GM18861 (cell line): Measurements from ENCODE around the gene NFE2L1.
"Not testable (repeated sequence)": the region's sequence is repeated elsewhere in the genome, so short reads cannot be mapped to it uniquely, and the experiment has no call there.

Experiments
- ATAC-seq: cut with Tn5 transposase; IDR thresholded peaks from one replicate; pipeline ENCODE4 v1.9.1; 2021; ENCODE audit not compliant: unreplicated experiment

Gene NFE2L1

DNA sequence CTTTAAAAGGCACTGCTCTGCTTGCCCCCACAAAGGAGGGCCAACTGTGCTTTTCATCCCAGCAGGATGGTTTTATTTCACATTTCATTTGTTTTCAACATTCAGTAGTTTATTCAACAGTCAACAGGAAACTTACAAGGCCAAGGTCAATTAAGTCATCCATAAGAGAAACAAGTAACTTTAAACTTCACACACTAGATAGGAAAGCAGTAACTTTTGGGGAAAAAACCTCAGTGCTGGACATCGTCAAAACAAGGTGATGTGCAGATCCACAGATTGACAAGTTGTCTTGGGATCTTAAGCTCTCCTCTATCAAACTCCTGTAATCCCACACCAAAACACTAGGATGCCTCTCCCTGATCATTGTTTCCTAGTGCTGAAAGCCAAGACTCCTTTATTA is 18.5 kb downstream of the NFE2L1 start:
- no peak for ATAC-seq

DNA sequence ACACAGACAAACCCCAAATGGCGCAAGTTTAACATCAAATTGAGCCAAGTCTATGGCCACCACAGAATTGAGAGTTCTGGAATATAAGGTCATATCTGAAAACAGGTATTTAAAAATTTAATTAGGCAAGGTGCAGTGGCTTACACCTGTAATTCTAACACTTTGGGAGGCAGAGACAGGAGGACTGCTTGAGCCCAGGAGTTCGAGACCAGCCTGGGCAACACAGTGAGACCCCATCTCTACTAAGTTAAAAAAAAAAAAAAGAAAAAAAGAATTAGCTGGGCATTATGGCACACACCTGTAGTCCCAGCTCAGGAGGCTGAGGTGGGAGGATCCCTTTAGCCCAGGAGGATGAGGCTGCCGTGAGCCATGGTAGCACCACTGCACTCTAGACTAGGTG is 19.1 kb downstream of the NFE2L1 start:
- ATAC-seq = no peak

DNA sequence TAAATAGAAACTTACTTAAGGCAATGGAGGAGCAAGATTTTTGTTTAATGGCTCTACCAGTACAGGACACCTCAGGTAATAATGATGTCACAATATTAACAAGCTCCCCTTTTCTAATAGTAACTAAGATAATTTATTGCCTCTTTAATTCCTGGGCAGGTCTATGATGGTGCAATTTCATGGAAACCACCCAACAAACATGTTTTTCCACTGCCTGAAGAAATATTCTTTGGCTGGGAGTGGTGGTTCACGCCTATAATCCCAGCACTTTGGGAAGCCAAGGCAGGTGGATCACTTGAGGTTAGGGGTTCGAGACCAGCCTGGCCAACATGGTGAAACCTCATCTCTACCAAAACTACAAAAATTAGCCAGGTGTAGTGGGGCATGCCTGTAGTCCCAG is 19.6 kb downstream of the NFE2L1 start:
- not testable (repeated sequence) for ATAC-seq

DNA sequence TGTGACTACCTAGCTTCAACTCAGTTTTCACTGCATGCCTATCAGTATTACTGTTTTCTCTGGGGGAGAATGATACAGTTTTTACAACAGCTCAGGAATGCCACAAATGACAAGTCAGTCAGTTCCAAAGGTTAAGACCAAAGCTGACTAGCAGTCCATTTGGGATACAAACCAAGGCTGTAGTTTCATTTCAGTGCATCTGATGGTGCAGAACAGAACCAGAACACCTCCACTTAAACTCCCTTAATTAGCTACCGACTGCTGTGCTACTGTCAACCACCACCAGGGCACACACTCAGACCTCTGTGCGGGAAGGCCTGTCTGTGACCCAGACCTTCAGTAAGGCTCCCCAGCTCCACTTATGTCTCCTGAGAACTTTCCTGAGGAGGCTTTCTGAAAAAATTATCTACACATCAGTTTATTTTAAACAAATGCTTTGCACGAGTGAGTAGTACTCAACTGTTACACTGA is 20.4 kb downstream of the NFE2L1 start:
- no peak for ATAC-seq

DNA sequence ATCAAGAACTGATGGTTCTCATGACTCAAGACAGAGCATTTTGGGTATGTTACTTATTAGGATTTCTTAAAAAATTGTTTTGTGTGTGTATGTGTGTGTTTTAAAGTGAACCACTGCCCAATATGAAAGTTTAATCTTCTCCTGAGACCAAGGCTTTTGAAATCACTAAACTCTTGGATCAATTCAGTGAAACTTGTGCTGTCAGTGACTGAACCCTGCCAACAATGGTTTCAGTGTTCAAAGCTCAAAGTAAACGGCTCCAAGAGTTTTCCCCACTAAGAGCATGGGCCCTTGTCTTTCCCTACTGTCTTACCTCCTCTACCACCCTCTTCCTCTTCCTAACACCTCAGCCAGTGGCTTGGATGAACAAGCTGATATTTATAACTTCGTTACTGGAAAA is 22.0 kb downstream of the NFE2L1 start:
- no peak for ATAC-seq

- ATAC-seq = no peak
Observed at GRCh38 chr17:48071654-48072053, 23.5 kb downstream of the NFE2L1 start.

DNA sequence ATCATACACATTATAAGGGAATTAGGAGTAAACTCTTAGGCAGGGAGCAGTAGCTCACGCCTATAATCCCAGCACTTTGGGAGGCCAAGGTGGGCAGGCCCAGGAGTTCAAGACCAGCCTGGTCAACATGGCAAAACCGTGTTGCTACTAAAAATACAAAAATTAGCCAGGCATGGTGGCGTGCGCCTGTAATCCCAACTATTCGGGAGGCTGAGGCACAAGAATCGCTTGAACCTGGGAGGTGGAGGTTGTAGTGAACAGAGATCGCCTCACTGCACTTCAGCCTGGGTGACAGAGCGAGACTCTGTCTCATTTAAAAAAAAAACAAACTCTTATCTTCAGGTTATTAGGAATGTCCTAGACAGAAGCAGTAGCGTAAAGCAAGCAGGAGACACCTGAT is 24.7 kb downstream of the NFE2L1 start:
- ATAC-seq = not testable (repeated sequence)

- not testable (repeated sequence) for ATAC-seq
Observed at GRCh38 chr17:48073566-48074094, 25.5 kb downstream of the NFE2L1 start.

DNA sequence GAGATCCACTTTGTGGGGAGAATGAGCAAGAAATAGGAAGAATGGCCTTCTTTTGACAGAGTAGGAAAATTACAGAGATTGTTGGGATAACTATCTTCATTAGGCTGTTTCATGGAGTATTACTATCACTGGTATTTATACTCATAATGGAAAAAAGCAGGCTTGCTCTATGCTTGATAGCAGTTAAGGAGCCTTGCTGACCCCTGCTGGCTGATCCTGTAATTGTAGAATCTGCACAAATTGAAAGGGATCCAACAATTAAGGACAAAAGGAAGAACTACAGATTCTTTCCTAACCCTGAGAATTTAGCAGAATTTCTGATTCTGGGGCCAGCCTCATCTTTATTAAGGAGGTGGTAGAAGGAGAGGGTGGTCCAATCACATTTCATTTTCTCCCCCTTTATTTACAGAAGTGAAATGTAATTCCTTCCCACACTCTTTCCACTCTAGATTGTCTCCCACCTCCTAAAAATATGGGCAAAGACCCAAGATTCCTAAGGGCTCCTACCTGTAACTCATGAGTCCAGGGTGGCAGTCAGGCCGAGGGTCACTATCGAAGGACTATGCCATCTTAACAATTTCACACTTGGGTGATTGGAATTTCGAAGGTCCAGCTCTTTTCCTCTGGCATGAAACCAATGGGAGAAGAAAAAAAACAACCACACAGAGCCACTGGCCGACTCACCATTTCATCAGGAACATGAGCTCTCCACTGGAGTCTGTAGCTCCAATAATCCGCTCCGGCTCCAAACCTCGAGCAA is 26.3 kb downstream of the NFE2L1 start:
- no peak for ATAC-seq

DNA sequence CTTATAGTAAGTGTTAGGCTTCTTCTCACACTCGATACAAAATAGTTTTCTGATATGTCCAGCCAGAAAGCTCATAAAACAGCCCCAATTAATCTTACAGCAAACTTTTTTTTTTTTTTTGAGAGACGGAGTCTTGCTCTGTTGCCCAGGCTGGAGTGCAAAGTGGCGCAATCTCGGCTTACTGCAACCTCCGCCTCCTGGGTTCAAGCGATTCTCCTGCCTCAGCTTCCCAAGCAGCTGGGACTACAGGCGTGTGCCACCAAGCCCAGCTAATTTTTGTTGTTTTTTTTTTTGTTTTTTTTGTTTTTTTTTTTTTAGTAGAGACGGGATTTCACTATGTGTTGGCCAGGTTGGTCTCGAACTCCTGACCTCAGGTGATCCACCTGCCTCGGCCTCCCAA is 29.0 kb downstream of the NFE2L1 start:
- ATAC-seq = not testable (repeated sequence)

- no peak for ATAC-seq
Observed at GRCh38 chr17:48081858-48082257, 33.7 kb downstream of the NFE2L1 start.

DNA sequence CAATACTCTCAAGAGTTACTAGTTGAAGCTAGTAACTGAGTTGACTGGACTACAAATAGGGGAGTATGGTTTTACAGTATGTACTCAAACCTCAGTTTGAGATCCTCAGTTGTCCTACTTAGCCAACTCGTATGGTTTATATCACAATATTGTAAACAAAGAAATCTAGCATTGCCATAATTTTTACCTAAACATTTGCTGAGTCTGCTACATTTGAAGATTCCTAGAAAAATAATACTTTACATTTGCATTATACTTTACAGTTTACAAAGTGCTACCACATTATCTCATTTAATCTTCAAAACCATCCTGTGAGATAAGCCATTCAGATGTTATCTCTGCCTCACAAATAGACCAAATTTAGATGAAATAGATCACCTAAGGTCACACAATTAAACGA is 36.8 kb downstream of the NFE2L1 start:
- no peak for ATAC-seq

- no peak for ATAC-seq
Observed at GRCh38 chr17:48093341-48094045, 45.3 kb downstream of the NFE2L1 start.

DNA sequence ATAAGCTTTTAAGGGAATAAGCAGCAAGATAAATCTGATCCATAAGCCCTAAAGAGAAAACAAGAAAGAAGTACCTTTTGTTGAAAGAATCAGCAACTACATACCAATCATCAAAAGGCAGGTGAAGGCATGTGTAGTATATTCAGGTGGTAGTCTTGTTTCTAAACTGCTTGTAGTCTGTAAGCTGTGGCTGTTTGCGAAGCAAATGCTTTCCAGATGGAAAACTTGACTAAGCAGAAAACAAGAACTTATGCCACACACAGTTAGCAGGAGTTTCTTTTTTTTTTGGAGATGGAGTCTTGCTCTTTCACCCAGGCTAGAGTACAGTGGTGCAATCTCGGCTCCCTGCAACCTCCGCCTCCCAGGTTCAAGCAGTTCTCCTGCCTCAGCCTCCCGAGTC is 47.5 kb downstream of the NFE2L1 start:
- no peak for ATAC-seq

GRCh38 chr17:48100160-48100559 is 52.0 kb downstream of the NFE2L1 start:
- ATAC-seq = no peak

GRCh38 chr17:48100591-48101011 is 52.4 kb downstream of the NFE2L1 start:
- ATAC-seq = no peak

DNA sequence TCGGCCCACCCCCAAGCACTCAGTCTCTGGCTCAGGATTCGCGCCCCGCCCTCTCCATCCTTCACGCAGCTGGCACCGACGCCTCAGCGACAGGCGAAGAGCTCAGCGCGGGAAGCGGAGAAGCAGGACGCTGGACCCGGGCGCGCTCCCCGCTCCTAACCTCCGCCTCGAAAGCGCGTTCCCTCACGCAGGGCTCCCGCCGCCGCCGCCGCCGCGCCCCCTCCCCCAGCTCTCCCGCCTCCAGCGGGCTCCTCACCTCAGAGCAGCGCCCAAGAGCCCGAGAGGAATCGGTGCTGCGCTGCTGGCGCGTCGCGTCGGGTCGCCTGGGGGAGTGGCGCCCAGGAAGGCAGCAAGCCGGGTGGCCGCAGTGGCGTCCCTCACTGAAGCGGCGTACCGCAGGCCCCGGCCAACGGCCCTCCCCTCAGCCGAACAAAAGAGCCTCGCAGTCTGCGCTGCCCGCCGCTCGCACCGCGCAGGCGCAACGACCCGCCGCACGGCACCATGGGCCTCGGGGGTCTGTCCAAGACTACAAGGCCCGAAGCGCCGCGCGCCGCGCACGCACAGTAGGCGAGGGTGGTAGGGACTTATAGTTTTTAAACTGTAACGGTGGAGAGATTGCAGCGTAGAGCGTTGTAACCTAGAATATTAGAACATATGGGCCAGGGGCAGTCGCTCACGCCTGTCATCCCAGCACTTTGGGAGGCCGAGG is 53.0 kb downstream of the NFE2L1 start, which contains the start of gene CBX1:
Gene CBX1 (minus strand): TSS at position 467 of the 709 bp plus-strand sequence. CDS start 24,474 bp downstream, outside the sequence.
- ATAC-seq = peak; percentile 82

DNA sequence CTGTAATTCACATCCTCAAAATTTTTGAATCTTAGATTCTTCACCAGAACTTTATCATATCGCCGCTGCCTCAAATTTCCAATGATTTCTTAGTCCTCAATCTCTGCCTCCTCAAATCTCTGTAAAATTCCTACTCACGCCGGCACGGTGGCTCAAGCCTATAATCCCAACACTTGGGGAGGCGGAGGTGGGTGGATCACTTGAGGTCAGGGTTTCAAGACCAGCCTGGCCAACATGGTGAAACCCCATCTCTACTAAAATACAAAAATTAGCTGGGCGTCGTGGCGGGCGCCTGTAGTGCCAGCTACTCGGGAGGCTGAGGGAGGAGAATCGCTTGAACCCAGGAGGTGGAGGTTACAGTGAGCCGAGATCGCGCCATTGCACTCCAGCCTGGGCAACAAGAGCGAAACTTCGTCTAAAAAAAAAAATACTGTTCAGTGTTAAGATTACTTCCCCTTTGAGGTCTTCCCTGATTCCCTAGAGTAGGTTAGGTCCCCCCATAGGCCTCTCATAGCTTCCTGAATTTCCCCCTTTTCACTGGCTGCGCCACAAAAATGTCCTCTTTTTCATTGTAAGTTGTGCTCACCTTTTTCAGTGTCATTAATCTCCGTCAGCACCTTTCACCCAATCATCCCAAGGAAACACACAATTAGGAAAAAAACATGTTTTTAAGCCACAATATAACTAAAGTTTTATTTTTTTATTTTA is 54.0 kb downstream of the NFE2L1 start:
- ATAC-seq = no peak

GRCh38 chr17:48102798-48103715 is 54.9 kb downstream of the NFE2L1 start:
- no peak for ATAC-seq

DNA sequence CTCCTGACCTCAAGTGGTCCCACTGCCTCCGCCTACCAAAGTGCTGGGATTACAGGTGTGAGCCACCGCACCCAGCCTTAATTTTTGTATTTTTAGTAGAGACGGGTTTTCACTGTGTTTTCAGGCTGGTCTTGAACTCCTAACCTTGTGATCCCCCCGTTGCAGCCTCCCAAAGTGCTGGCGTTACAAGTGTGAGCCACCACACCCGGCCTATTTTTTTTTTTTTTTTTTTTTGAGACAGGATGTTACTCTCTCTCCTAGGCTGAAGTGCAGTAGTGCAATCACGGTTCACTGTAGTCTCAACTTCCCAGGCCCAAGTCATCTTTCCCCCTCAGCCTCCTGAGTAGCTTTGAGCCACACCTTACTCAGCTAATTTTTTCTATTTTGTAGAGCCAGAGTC is 56.3 kb downstream of the NFE2L1 start:
- ATAC-seq = no peak
